Measurements from ENCODE around the gene DICER1. TPM values are rescaled to one million over a fixed set of nuclear protein-coding genes. Genes with fewer than 3 reads are reported as not detected.
A peak's percentile ranks its signal among the peaks of the same experiment; 100 is the strongest.
"Not testable (repeated sequence)": the region's sequence is repeated elsewhere in the genome, so short reads cannot be mapped to it uniquely, and the experiment has no call there.

DICER1 gene
- polyA plus RNA-seq = 10 to 100 TPM in 2 of 3 donors, 1 to 10 TPM in 1; 7.0 to 14.1 (median 10.5) TPM

- WGBS, 3 donors = 0 to 1% (median 0%) methylated on average over 76 to 77 of the region's 77 CpGs
- H3K27ac ChIP-seq (ENCODE audit: low read depth, low read length) = peak within 1 kb of the TSS; percentile 94
Observed at GRCh38 chr14:95157327-95158189, at the start of gene DICER1. Gene DICER1 (minus strand): TSS chr14:95157529. CDS start chr14:95133458, 24,071 bp downstream.

GRCh38 chr14:95206534-95206933 lies 49.2 kb upstream of the DICER1 start:
- no peak overlapping the region for H3K27ac ChIP-seq (ENCODE audit: low read depth, low read length)
- WGBS, 3 donors = 77 to 90% (median 82%) methylated on average over 2 of the region's 2 CpGs

- 93 to 95% (median 94%) methylated on average over 2 of the region's 2 CpGs for WGBS, 3 donors
- no peak overlapping the region for H3K27ac ChIP-seq (ENCODE audit: low read depth, low read length)
Observed at GRCh38 chr14:95204705-95205104, 47.4 kb upstream of the DICER1 start.

- H3K27ac ChIP-seq (ENCODE audit: low read depth, low read length) = not testable (repeated sequence)
- WGBS, 3 donors = 98 to 100% (median 99%) methylated on average over 2 of the region's 2 CpGs
Observed at GRCh38 chr14:95201745-95202144, 44.4 kb upstream of the DICER1 start.

- H3K27ac ChIP-seq (ENCODE audit: low read depth, low read length) = no peak overlapping the region
- WGBS, 3 donors = 71 to 96% (median 93%) methylated on average over 7 of the region's 7 CpGs
Observed at GRCh38 chr14:95200404-95200803, 43.1 kb upstream of the DICER1 start.

GRCh38 chr14:95199298-95199983 lies 42.1 kb upstream of the DICER1 start:
- H3K27ac ChIP-seq (ENCODE audit: low read depth, low read length) = no peak overlapping the region
- 86 to 87% (median 86%) methylated on average over 8 of the region's 8 CpGs for WGBS, 3 donors

GRCh38 chr14:95198320-95198719 lies 41.0 kb upstream of the DICER1 start:
- H3K27ac ChIP-seq (ENCODE audit: low read depth, low read length) = no peak overlapping the region
- WGBS, 3 donors = 90 to 97% (median 96%) methylated on average over 9 of the region's 9 CpGs

- no peak overlapping the region for H3K27ac ChIP-seq (ENCODE audit: low read depth, low read length)
- 76 to 90% (median 85%) methylated on average over 8 of the region's 8 CpGs for WGBS, 3 donors
Observed at GRCh38 chr14:95197551-95197950, 40.2 kb upstream of the DICER1 start.

GRCh38 chr14:95196826-95197545 lies 39.7 kb upstream of the DICER1 start:
- WGBS, 3 donors = 80 to 92% (median 90%) methylated on average over 2 of the region's 2 CpGs
- no peak overlapping the region for H3K27ac ChIP-seq (ENCODE audit: low read depth, low read length)

- H3K27ac ChIP-seq (ENCODE audit: low read depth, low read length) = no peak overlapping the region
Observed at GRCh38 chr14:95196268-95196667, 38.9 kb upstream of the DICER1 start.

GRCh38 chr14:95195031-95195430 lies 37.7 kb upstream of the DICER1 start:
- WGBS, 3 donors = 90 to 96% (median 95%) methylated on average over 6 of the region's 6 CpGs
- H3K27ac ChIP-seq (ENCODE audit: low read depth, low read length) = no peak overlapping the region

More at GRCh38 chr14:95196268-95196667, 38.9 kb upstream of the DICER1 start:
- 43 to 49% (median 43%) methylated on average over 5 of the region's 5 CpGs for whole genome bisulfite sequencing, 3 donors

- H3K27ac ChIP-seq (ENCODE audit: low read depth, low read length) = no peak overlapping the region
- WGBS, 3 donors = 54 to 68% (median 58%) methylated on average over 6 of the region's 6 CpGs
Observed at GRCh38 chr14:95193081-95193480, 35.8 kb upstream of the DICER1 start.

GRCh38 chr14:95192311-95192710 lies 35.0 kb upstream of the DICER1 start:
- 93 to 97% (median 93%) methylated on average over 6 of the region's 6 CpGs for WGBS, 3 donors
- no peak overlapping the region for H3K27ac ChIP-seq (ENCODE audit: low read depth, low read length)

GRCh38 chr14:95191445-95192199 lies 34.3 kb upstream of the DICER1 start:
- WGBS, 3 donors = 75 to 89% (median 80%) methylated on average over 21 of the region's 21 CpGs
- H3K27ac ChIP-seq (ENCODE audit: low read depth, low read length) = no peak overlapping the region

- H3K27ac ChIP-seq (ENCODE audit: low read depth, low read length) = no peak overlapping the region
- 86 to 92% (median 88%) methylated on average over 7 of the region's 7 CpGs for WGBS, 3 donors
Observed at GRCh38 chr14:95190857-95191256, 33.5 kb upstream of the DICER1 start.

- WGBS, 3 donors = 72 to 89% (median 88%) methylated on average over 4 of the region's 4 CpGs
- no peak overlapping the region for H3K27ac ChIP-seq (ENCODE audit: low read depth, low read length)
Observed at GRCh38 chr14:95190346-95190840, 33.1 kb upstream of the DICER1 start.

- no peak overlapping the region for H3K27ac ChIP-seq (ENCODE audit: low read depth, low read length)
- 66 to 81% (median 73%) methylated on average over 5 of the region's 5 CpGs for WGBS, 3 donors
Observed at GRCh38 chr14:95189367-95190132, 32.2 kb upstream of the DICER1 start.
